Activated CD8-positive, alpha-beta memory T cell treated with anti-CD3 and anti-CD28 coated beads, Interleukin-2, amount 50 U/mL, for 48 hours (primary cell): ENCODE data around the gene RAB8B.
"Not testable (repeated sequence)": the region's sequence is repeated elsewhere in the genome, so short reads cannot be mapped to it uniquely, and the experiment has no call there.

Source experiments
- DNase-seq: peaks from one replicate; pipeline ENCODE4 v3.0.0-alpha.2; 2020

RAB8B gene

GRCh38 chr15:63210151-63211091, 21.0 kb downstream of the RAB8B start:
- no peak for DNase-seq

- no peak for DNase-seq
Measured at GRCh38 chr15:63211092-63211490, 21.7 kb downstream of the RAB8B start.

- DNase-seq: no peak
Measured at GRCh38 chr15:63211549-63211948, 22.1 kb downstream of the RAB8B start.

DNA sequence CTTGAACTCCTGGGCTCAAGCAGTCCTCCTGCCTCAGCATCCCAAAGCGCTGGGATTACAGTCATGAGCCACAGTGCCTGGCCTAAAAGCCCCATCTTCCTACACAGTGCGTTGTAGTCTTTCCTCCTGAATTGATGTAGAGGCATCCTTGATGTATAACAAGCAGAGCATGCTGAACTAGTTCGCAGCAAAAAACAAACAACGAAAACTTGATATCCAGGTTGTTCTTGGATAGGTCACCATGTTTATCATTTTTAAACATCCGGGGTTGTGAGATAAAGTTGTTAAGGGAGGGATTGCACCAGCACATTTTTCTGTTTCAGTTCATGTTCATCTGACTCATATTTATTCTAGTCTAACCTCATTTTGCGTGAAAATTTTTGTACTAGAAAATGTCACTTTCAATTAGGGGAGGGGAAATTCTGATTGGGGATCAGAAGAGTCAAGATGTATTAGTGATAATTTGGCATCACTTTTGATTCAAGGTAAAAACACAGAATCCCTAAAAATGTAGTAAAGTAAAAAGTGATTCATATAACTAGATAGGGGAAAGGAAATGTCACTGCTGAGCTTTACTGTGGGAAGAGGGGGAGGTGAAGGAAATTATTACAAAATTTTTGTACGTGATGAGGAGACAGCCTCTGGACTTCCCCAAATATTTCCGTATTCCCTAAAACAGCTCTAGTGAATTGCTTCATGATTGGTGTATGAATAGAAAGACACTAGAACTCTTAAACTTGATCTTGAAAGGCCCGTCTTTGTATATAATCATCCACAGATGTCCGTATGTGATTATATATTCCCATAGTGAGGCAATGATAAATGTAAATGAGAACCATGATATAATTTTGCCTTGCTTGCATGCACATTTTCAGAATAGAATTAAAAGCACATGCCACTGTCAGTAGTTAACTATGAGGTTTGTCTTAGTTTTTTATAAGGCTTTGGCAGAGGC, 22.9 kb downstream of the RAB8B start:
- DNase-seq: no peak

DNA sequence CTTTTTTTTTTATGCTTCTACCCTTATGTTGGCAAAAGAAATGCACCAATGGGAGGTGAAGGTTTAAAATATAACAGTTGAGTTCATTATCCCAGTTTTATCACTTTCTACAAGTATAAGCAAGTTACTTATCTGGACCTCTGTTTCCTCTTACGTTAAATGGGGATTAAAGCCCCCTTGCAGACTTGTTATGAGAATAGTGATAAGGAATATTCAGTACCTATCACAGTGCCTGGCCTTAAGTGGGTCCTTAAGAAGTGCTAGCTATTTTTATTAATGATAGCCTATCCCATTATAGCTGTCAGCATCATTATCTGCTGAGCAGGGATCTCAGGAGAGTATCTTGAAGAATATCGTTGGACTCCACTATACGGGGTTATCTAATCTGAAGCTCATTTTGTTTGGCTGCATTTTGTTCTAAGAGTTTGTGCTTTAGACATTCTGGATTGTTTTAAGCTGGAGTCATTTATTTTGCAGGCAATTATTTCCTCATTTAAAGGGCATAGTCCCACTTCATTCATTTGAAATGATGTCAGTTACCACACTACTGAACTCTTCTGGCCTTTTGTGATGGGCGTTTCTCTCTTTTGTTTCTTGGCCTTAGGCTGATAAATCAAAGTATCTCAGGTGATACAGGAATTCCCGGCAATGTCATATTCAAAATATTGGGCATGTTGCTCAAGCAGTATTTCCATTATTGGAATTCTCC, 28.8 kb downstream of the RAB8B start:
- no peak for DNase-seq

GRCh38 chr15:63219196-63219710, 29.8 kb downstream of the RAB8B start:
- DNase-seq: no peak

- no peak for DNase-seq
Measured at GRCh38 chr15:63221346-63221745, 31.9 kb downstream of the RAB8B start.

GRCh38 chr15:63223463-63223862, 34.1 kb downstream of the RAB8B start:
- DNase-seq: no peak

DNA sequence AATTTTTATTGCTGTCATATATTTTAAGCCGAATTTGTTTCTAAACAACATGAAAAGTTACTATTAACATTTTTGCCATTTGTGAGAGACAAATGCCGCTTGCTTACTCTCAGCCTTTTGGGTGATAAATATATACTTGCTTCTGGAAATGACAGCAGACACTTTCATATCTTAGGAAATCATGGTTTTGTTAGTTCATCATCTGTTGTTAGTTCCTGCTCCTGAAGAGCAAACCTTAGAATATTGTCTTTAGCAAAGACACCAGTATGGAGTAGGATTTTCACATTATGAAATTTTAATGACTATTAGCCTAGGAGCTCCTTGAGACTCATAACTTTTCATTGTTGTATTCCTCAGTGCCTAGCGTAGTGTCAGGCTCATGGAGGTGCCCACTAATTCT, 36.0 kb downstream of the RAB8B start:
- DNase-seq: no peak

DNA sequence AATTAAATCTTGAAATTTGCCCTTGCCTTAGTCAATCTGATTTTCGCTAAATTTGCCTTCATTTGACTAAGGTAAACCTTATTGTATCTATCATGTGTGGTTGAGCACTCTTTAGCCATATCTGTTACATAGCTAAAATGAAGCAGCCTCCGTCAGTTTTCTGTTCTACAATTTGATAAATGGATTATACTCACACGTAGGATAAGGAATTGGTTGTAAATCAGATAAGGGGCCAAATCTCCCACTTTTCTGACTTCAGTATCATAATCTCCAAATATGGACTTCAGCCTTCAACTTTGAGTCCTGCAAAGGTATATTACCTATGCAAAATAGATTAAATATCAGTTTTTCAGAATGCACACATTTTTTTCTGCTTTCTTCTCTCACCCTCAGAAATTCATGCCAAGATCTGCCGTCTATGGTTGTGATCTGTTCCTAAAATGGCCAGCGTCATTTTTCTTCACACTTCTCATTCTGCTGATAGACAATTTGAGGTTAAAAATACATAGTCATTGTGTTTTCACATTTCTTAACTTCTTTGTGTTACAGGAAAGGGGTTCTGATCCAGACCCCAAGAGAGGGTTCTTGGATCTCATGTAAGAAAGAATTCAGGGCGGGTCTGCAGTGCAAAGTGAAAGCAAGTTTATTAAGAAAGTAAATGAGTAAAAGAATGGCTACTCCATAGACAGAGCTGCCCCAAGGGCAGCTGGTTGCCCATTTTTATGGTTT, 36.9 kb downstream of the RAB8B start:
- DNase-seq: no peak

DNA sequence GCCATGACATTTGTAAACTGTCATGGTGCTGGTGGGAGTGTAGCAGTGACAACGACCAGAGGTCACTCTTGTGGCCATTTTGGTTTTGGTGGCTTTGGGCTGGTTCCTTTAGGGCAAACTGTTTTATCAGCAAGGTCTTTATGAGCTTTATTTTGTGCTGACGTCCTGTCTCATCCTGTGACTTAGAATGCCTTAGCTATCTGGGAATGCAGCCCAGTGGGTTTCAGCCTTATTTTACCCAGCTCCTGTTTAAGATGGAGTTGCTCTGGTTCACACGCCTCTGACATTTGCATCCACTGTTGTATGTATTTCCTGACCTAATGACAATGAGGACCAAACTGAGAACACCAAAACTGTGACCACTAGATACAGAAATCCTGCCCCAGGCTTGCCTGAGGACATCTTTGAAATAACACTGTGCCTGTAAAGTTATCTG, 37.6 kb downstream of the RAB8B start:
- DNase-seq: no peak

GRCh38 chr15:63227689-63228088, 38.3 kb downstream of the RAB8B start:
- DNase-seq: no peak

- no peak for DNase-seq
Measured at GRCh38 chr15:63231206-63231605, 41.8 kb downstream of the RAB8B start.

DNA sequence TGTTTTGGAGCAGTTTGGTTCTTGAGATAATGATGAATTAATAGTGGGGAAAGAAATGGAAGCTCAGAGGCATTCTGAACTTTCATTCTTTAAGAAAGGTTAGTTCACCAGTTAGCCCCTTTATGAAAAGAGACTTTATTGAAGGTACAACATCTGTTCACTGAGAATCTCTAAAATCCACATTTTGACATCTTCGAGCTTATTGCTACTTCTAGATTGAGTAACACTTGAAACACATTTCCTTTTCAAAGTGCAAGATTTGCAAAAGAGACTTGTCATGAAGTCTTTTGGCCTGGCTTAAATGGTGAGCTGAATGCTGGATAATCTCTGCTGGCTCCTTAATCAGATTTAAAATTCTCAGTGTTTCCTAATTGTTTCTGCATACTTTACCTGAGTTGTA, 42.3 kb downstream of the RAB8B start:
- no peak for DNase-seq

GRCh38 chr15:63232405-63232804, 43.0 kb downstream of the RAB8B start:
- no peak for DNase-seq

DNA sequence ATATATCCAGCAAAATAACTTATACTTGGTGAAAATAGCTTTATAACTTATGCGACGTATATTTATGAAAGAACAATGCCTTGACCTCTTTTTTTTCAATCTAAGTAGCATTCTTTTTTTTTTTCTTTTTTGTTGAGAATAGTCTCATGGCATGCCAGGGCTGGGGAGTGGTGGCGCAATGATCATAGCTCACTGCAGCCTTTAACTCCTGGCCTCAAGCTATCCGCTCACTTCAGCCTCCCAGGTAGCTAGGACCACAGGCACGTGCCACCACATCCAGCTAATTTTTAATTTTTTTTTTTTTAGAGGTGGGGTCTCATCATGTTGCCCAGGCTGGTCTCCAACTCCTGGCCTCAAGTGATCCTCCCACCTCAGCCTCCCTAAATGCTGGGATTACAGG, 43.5 kb downstream of the RAB8B start:
- no peak for DNase-seq

- no peak for DNase-seq
Measured at GRCh38 chr15:63233667-63234423, 44.4 kb downstream of the RAB8B start.

- no peak for DNase-seq
Measured at GRCh38 chr15:63234451-63234870, 45.1 kb downstream of the RAB8B start.

- DNase-seq: no peak
Measured at GRCh38 chr15:63236272-63236671, 46.9 kb downstream of the RAB8B start.

GRCh38 chr15:63237086-63237485, 47.7 kb downstream of the RAB8B start:
- DNase-seq: not testable (repeated sequence)

- no peak for DNase-seq
Measured at GRCh38 chr15:63238171-63238570, 48.8 kb downstream of the RAB8B start.
